ENCODE results near the gene ARID1A.
A peak's percentile ranks its signal among the peaks of the same experiment; 100 is the strongest.

Gene ARID1A

GRCh38 chr1:26826261-26827105, 130.7 kb downstream of the ARID1A start, which contains the start of gene ZDHHC18:
TSS of gene ZDHHC18 (plus strand) at chr1:26826688. CDS start at chr1:26826805, 117 bp downstream.
- DNase-seq (ENCODE audit: low read depth in 2 of 2, low spot score in 1 of 2), result peak in 1 of 2 donors; percentile 36

- no peak for DNase-seq (ENCODE audit: low read depth in 2 of 2, low spot score in 1 of 2)
These were observed 131.3 kb downstream of the ARID1A start for GRCh38 chr1:26827106-26827604.

DNA sequence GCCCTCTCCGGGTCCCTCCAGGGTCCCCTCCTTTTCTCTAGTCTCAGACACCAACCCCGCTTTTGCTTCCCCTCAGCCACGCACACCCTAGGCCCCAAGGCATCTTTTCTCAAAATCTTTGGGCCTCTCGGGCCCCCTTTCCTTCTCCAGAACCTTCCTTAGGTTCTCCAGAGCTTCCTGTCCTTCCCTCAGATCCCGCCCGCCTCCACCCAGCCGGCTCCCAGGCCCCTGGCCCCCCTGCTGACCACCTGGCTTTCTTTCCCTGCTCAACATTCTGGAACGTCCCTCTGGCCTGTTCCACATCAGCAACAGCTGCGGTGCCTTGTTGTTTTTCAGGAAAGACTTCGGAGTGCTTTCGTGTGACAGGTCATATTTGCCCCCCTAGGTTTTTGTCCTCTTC, 131.8 kb downstream of the ARID1A start:
- no peak for DNase-seq (ENCODE audit: low read depth in 2 of 2, low spot score in 1 of 2)

- DNase-seq (ENCODE audit: low read depth in 2 of 2, low spot score in 1 of 2), result no peak
These were observed 132.7 kb downstream of the ARID1A start for GRCh38 chr1:26828411-26828991.

DNA sequence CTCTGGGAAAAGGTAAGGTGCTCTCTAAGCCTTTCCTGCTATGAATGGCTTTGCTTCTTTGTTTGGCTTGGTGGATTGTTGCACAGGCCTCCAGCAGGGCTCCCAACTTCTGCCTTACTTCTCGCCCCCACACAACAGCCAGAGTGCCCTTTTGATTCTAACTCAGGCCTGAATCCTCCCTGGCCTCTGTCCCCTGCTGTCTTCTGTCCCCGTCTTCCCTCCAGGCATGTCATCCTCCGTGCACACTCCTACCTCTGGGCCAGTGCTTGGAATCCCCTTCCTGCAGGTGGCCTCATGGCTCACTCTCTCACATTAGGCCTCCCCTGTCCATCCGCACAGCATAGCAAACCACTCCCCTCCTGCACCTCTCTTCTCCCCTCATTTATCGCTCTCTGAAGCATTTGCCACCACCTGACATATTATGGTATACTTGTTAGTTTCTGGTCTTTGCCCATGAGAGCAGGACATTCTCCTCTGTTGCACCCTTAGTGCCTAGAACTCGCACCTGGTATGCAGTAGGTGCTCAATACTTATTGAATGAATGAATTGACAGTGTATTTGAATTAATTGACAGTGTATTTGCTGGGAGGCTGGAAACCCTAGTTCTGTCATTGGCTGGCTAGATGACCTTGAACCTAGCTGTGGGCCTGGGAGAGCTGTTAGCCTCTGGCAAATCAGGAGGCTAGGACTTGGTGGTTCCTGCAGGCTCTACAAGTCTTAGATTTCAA, 133.5 kb downstream of the ARID1A start:
- DNase-seq (ENCODE audit: low read depth in 2 of 2, low spot score in 1 of 2), result no peak

GRCh38 chr1:26831059-26831458, 135.2 kb downstream of the ARID1A start:
- DNase-seq (ENCODE audit: low read depth in 2 of 2, low spot score in 1 of 2), result no peak
